Measurements from ENCODE around the gene GCM1.

Gene GCM1

GRCh38 chr6:53112871-53113270 is 35.8 kb downstream of the GCM1 start:
- Histone ChIP-seq H3K79me2 (ENCODE audit: insufficient read depth, low read length) (no peaks in the 10 kb centered on the region), H3K9me3 (ENCODE audit: insufficient read depth, low read depth, low read length) (no peaks in the 10 kb centered on the region), H4K20me1 (ENCODE audit: insufficient read depth, low read length, poor library complexity, severe bottlenecking) (no peaks in the 10 kb centered on the region), H3K9ac (ENCODE audit: low read depth, low read length, poor library complexity, severe bottlenecking) (no peak overlapping the region), H3K36me3 (ENCODE audit: insufficient read depth, low read length) (no peaks in the 10 kb centered on the region), H3K9me2 (replicated peaks; ENCODE audit: low read depth, low read length) (no peaks in the 10 kb centered on the region), H3K4me1 (ENCODE audit: insufficient read depth, low read length, poor library complexity, severe bottlenecking) (peaks cover 18% of the 10 kb centered on the region), H3K4me2 (ENCODE audit: low read depth, low read length, poor library complexity, severe bottlenecking) (no peak overlapping the region), H2AFZ (ENCODE audit: low read length) (no peak overlapping the region), H3F3A (ENCODE audit: low read depth) (no peaks in the 10 kb centered on the region), H3K4me3 (ENCODE audit: low read length, poor library complexity, severe bottlenecking) (no peak overlapping the region), H3K27me3 (ENCODE audit: insufficient read depth, low read length, poor library complexity, severe bottlenecking) (no peaks in the 10 kb centered on the region)
- TF ChIP-seq EZH2phosphoT487 (IDR thresholded peaks at IDR 0.05; ENCODE audit: borderline replicate concordance) (no peak), CTCF (conservative IDR thresholded peaks at IDR 0.05; ENCODE audit: low read length) (no peak)

GRCh38 chr6:53112404-53112803 is 36.2 kb downstream of the GCM1 start:
- Histone ChIP-seq H3K79me2 (ENCODE audit: insufficient read depth, low read length) (no peaks in the 10 kb centered on the region), H3K9ac (ENCODE audit: low read depth, low read length, poor library complexity, severe bottlenecking) (no peak overlapping the region), H4K20me1 (ENCODE audit: insufficient read depth, low read length, poor library complexity, severe bottlenecking) (no peaks in the 10 kb centered on the region), H3F3A (ENCODE audit: low read depth) (no peaks in the 10 kb centered on the region), H2AFZ (ENCODE audit: low read length) (no peak overlapping the region), H3K4me3 (ENCODE audit: low read length, poor library complexity, severe bottlenecking) (no peak overlapping the region), H3K9me3 (ENCODE audit: insufficient read depth, low read depth, low read length) (no peaks in the 10 kb centered on the region), H3K4me2 (ENCODE audit: low read depth, low read length, poor library complexity, severe bottlenecking) (no peak overlapping the region), H3K27me3 (ENCODE audit: insufficient read depth, low read length, poor library complexity, severe bottlenecking) (no peaks in the 10 kb centered on the region), H3K9me2 (replicated peaks; ENCODE audit: low read depth, low read length) (no peaks in the 10 kb centered on the region), H3K4me1 (ENCODE audit: insufficient read depth, low read length, poor library complexity, severe bottlenecking) (peaks cover 18% of the 10 kb centered on the region), H3K36me3 (ENCODE audit: insufficient read depth, low read length) (no peaks in the 10 kb centered on the region)
- TF ChIP-seq CTCF (conservative IDR thresholded peaks at IDR 0.05; ENCODE audit: low read length), result no peak
- TF ChIP-seq EZH2phosphoT487 (IDR thresholded peaks at IDR 0.05; ENCODE audit: borderline replicate concordance), result no peak

GRCh38 chr6:53111865-53112264 is 36.8 kb downstream of the GCM1 start:
- no peaks in the 10 kb centered on the region for H3F3A ChIP-seq (ENCODE audit: low read depth)
- TF ChIP-seq CTCF (conservative IDR thresholded peaks at IDR 0.05; ENCODE audit: low read length) (no peak), EZH2phosphoT487 (IDR thresholded peaks at IDR 0.05; ENCODE audit: borderline replicate concordance) (no peak)
- peaks cover 18% of the 10 kb centered on the region for H3K4me1 ChIP-seq (ENCODE audit: insufficient read depth, low read length, poor library complexity, severe bottlenecking)
- no peak overlapping the region for H2AFZ ChIP-seq (ENCODE audit: low read length)
- no peak overlapping the region for H3K4me2 ChIP-seq (ENCODE audit: low read depth, low read length, poor library complexity, severe bottlenecking)
- H4K20me1 ChIP-seq (ENCODE audit: insufficient read depth, low read length, poor library complexity, severe bottlenecking), result no peaks in the 10 kb centered on the region
- H3K4me3 ChIP-seq (ENCODE audit: low read length, poor library complexity, severe bottlenecking), result no peak overlapping the region
- H3K9me2 ChIP-seq (replicated peaks; ENCODE audit: low read depth, low read length), result no peaks in the 10 kb centered on the region
- no peaks in the 10 kb centered on the region for H3K36me3 ChIP-seq (ENCODE audit: insufficient read depth, low read length)
- no peaks in the 10 kb centered on the region for H3K27me3 ChIP-seq (ENCODE audit: insufficient read depth, low read length, poor library complexity, severe bottlenecking)
- H3K9me3 ChIP-seq (ENCODE audit: insufficient read depth, low read depth, low read length), result no peaks in the 10 kb centered on the region
- no peak overlapping the region for H3K9ac ChIP-seq (ENCODE audit: low read depth, low read length, poor library complexity, severe bottlenecking)
- H3K79me2 ChIP-seq (ENCODE audit: insufficient read depth, low read length), result no peaks in the 10 kb centered on the region

Data from Loucy (cell line).